GM12874 (cell line): ENCODE results near the gene HECW1.

Source experiments
- TF ChIP-seq, protein P1 (sequence below): IDR thresholded peaks from 2 replicates; pipeline ENCODE4 v1.5.1; 2011; ENCODE audit warnings: low read depth, mild to moderate bottlenecking, control low read depth, low read length, moderate library complexity; ENCODE audit not compliant: insufficient read depth

The HECW1 gene

GRCh38 chr7:43589133-43589478 is 476.7 kb downstream of the HECW1 start:
- TF ChIP-seq, protein P1, sequence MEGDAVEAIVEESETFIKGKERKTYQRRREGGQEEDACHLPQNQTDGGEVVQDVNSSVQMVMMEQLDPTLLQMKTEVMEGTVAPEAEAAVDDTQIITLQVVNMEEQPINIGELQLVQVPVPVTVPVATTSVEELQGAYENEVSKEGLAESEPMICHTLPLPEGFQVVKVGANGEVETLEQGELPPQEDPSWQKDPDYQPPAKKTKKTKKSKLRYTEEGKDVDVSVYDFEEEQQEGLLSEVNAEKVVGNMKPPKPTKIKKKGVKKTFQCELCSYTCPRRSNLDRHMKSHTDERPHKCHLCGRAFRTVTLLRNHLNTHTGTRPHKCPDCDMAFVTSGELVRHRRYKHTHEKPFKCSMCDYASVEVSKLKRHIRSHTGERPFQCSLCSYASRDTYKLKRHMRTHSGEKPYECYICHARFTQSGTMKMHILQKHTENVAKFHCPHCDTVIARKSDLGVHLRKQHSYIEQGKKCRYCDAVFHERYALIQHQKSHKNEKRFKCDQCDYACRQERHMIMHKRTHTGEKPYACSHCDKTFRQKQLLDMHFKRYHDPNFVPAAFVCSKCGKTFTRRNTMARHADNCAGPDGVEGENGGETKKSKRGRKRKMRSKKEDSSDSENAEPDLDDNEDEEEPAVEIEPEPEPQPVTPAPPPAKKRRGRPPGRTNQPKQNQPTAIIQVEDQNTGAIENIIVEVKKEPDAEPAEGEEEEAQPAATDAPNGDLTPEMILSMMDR, result no peak

DNA sequence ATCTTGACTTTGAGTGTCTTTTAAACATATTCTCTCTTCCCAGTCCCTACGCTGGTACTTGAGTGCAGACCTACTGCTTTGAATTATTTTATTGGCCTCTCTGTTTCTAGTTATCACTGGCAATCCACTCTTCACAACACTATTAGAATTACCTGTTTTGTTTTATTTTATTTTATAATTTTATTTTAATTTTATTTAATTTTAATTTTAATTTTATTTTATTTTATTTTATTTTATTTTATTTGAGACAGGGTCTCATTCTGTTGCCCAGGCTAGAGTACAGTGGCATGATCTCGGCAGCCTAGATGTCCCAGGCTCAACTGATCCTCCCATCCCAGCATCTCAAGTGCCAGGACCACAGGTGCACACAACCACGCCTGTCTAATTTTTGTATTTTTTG is 477.3 kb downstream of the HECW1 start:
- TF ChIP-seq, protein P1, result no peak

DNA sequence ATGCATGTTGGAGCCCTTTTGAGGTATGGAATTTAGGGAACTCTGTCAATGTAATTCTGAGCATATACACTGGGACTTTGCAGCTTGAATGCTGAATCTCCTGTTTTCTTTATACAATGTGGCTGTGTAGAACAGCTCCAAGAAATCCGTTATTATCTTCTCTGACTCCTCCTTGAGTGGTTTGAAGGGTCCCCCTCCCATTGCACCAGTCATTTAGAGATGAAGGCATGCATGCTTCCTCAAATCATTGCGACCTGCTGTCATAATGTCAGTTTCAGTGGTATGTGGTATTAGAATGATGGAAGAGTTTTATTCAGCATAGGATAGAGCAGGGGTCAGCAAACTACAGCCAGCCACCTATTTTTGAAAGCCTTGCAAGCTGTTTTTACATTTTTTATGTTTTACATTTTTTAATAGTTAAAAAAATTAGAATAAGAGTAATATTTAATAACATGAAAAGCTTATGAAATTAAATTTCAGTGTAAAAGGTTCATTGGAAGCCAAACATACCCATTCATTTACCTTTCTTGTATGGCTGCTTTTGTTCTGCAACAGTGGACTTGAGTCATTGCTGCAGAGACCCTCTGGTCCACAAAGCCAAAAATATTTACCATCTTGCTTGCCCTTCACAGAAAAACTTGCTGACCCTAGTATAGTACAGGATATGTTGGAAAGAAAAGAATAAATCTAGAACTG is 478.6 kb downstream of the HECW1 start:
- TF ChIP-seq, protein P1, result no peak

DNA sequence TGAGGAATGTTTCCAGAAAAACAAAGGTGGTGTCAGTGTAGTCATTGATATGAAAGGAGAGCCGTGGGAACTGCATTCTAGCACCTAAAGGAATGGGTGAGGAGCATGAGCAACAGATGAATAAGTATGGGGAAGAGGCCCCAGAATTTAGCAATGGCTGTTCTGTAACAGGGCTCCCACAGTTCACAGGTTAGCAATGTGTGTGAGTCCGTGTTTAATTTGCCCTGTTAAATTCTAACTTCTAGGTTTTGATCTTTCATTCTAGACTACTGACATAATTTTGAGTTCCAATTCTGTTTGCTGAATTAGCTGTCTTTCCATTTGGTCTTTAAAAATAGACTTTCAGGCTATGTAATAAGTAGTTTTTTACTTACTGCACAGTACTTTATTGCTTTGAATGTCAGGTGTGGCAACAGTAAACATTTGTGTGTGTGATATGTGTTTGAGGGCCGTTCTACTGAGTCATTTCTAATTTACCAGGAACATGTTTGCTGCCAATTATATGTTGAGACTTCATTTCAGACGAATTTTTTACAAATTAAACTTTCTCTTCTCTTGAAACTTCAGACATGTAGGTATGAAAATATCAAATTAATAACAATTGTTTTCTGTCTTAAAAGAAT is 479.2 kb downstream of the HECW1 start:
- TF ChIP-seq, protein P1, result no peak

DNA sequence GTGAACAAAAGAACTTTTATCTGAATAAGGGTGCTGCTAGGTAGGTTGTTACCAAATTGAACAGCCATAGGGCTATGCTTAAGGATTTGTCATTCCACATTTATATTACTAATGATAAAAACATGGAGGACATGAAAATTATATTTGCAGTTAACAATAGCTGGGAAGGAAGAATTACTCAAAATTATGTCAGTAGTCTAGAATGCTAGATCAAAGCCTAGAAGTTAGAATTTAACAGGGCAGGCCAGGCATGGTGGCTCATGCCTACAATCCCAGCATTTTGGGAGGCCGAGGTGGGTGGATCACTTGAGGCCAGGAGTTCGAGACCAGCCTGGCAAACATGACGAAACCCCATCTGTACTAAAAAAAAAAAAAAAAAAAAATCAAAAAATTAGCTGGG is 479.9 kb downstream of the HECW1 start:
- TF ChIP-seq, protein P1, result no peak

GRCh38 chr7:43593010-43593409 is 480.6 kb downstream of the HECW1 start:
- TF ChIP-seq, protein P1, result no peak

DNA sequence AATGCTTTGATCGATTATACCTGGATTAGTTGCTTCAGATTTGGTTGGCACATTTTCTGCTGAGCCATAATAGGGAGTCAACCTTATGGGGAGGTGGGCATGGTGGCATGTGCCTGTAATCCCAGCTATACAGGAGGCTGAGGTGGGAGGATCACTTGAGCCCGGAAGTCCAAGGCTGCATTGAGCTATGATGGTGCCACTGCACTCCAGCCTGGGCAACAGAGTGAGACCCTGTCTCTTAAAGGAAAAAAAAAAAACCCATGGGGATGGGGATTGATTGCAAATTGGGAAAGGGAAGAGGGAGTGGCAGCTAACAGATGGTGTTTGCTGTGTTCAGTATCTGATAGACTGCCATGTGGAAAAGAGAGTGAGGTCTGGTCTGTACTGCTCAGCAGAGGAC is 481.6 kb downstream of the HECW1 start:
- TF ChIP-seq, protein P1, result no peak
